Kidney (tissue), 14 donors: ENCODE measurements around the gene SREBF1. TPM values are rescaled to one million over a fixed set of nuclear protein-coding genes. Genes with fewer than 3 reads are reported as not detected.

Experiments
- DNase-seq, 5 donors: peaks; one replicate each; pipeline ENCODE4 v3.0.0-alpha.2; 2013 to 2020
- FAIRE-seq: peaks from 2 replicates; lab custom pipeline; 2012; peaks lifted over from hg19 to GRCh38; lab: Jason Lieb, UNC
- H3K27ac ChIP-seq, 2 donors: one replicate each; pipeline ENCODE4 v1.7.0; 2013; ENCODE audit warnings: low read depth in 2 of 2, low read length in 2 of 2, inconsistent platforms in 1 of 2
- H3K27me3 ChIP-seq: one replicate; pipeline ENCODE4 v1.7.1; 2013; ENCODE audit warnings: low read length, inconsistent platforms; ENCODE audit not compliant: control insufficient read depth, insufficient read depth
- H3K36me3 ChIP-seq, 3 donors: one replicate each; pipeline versions ENCODE4 v1.7.0 to v1.7.1; 2013; ENCODE audit warnings: low read length in 3 of 3, control low read depth in 1 of 3, inconsistent platforms in 1 of 3; ENCODE audit not compliant: insufficient read depth in 3 of 3, control insufficient read depth in 2 of 3
- H3K4me1 ChIP-seq, 3 donors: one replicate each; pipeline versions ENCODE4 v1.7.0 to v1.7.1; 2013; ENCODE audit warnings: low read length in 3 of 3, inconsistent platforms in 1 of 3, low read depth in 1 of 3; ENCODE audit not compliant: control insufficient read depth in 2 of 3, insufficient read depth in 2 of 3
- H3K4me3 ChIP-seq, 3 donors: one replicate each; pipeline versions ENCODE4 v1.7.0 to v1.8.1; 2013; ENCODE audit warnings: low read length in 3 of 3, control low read depth in 1 of 3, inconsistent platforms in 1 of 3
- H3K9ac ChIP-seq, 3 donors: one replicate each; pipeline versions ENCODE4 v1.7.0 to v1.7.1; 2013; ENCODE audit warnings: low read length in 3 of 3, control low read depth in 1 of 3, inconsistent platforms in 1 of 3
- H3K9me3 ChIP-seq, 3 donors: one replicate each; pipeline versions ENCODE4 v1.7.0 to v1.7.1; 2013; ENCODE audit warnings: low read length in 3 of 3, control low read depth in 1 of 3, inconsistent platforms in 1 of 3; ENCODE audit not compliant: control insufficient read depth in 2 of 3, insufficient read depth in 1 of 3
- CTCF ChIP-seq: IDR thresholded peaks from 3 replicates; pipeline ENCODE4 v1.5.1; 2012; ENCODE audit warnings: mild to moderate bottlenecking, moderate library complexity, borderline replicate concordance; ENCODE audit not compliant: insufficient read depth; ENCODE audit errors: extremely low read depth
- intact Hi-C: fragments of 100-400 bp; cut with DNase I; formaldehyde crosslinking; loops from one replicate; pipeline ENCODE4 v1.11.1; 2022
- polyA plus RNA-seq: library from polyadenylated mRNA; stranded (reverse); fragments of 350-450 nt; fragmentation: Illumina TruSeq; extraction: RNeasy Lipid Tissue Mini Kit (QIAGEN cat#74804); gene quantifications from one replicate; pipeline ENCODE4 v1.2.3, GENCODE V29; 2014; ENCODE audit warnings: low read depth, low replicate concordance; ENCODE audit not compliant: insufficient read depth
- total RNA-seq: library from RNA; stranded (reverse); fragmentation: NEBNext Ultra II Directional; extraction: Animal tissue kit (Norgen Biotek cat#: 25700); gene quantifications from one replicate; pipeline ENCODE4 v1.2.1, GENCODE V29; 2021
- donor health status: control.
- donor health status: control.
- donor health status: control.
- donor health status: control.
- donor health status: control.
- donor health status: DM: yes; HTN: yes; CAD: no.
- donor health status: Normal renal cell carcinoma (clear cell type).

The SREBF1 gene
- total and polyA plus RNA-seq, 2 donors from 2014 or later: 37.6 to 48.3 TPM

GRCh38 chr17:17822189-17822588 lies 14.6 kb downstream of the SREBF1 start:
- peak overlapping the region in 1 of 3 donors; percentile 61 for H3K4me3 ChIP-seq
- TF ChIP-seq CTCF: no peak
- H3K4me1 ChIP-seq: peaks cover 2 to 49% (median 27%) of the 10 kb centered on the region in 3 donors
- peaks cover 0 to 17% (median 6%) of the 10 kb centered on the region in 3 donors for H3K36me3 ChIP-seq
- H3K9ac ChIP-seq: peak overlapping the region in 1 of 3 donors; percentile 47
- H3K27ac ChIP-seq: no peak overlapping the region
- no peaks in the 10 kb centered on the region for H3K27me3 ChIP-seq
- no peaks in the 10 kb centered on the region for H3K9me3 ChIP-seq
- intact Hi-C loops: no loop called here
- no peak for DNase-seq
- no peak for FAIRE-seq

- intact Hi-C loops: no loop called here
- Histone ChIP-seq H3K9ac (peak overlapping the region in 1 of 3 donors; percentile 44), H3K9me3 (no peaks in the 10 kb centered on the region), H3K4me3 (peak overlapping the region in 1 of 3 donors; percentile 29), H3K36me3 (peaks cover 0 to 22% (median 6%) of the 10 kb centered on the region in 3 donors), H3K27me3 (no peaks in the 10 kb centered on the region), H3K4me1 (peaks cover 2 to 37% (median 19%) of the 10 kb centered on the region in 3 donors), H3K27ac (no peak overlapping the region)
- DNase-seq (no peak), FAIRE-seq (no peak)
- TF ChIP-seq CTCF: no peak
These were observed 16.2 kb downstream of the SREBF1 start for GRCh38 chr17:17820463-17821158.

GRCh38 chr17:17820046-17820445 lies 16.7 kb downstream of the SREBF1 start:
- peaks cover 0 to 25% (median 8%) of the 10 kb centered on the region in 3 donors for H3K36me3 ChIP-seq
- H3K4me1 ChIP-seq: peaks cover 2 to 36% (median 18%) of the 10 kb centered on the region in 3 donors
- no peaks in the 10 kb centered on the region for H3K9me3 ChIP-seq
- no peak overlapping the region for H3K27ac ChIP-seq
- intact Hi-C loops: no loop called here
- H3K9ac ChIP-seq: no peak overlapping the region
- H3K27me3 ChIP-seq: no peaks in the 10 kb centered on the region
- FAIRE-seq (no peak), DNase-seq (no peak)
- no peak overlapping the region for H3K4me3 ChIP-seq
- TF ChIP-seq CTCF: no peak
